ENCODE results near the gene SLC22A23.

The SLC22A23 gene

GRCh38 chr6:3310703-3311102 lies 146.1 kb downstream of the SLC22A23 start (continued):
- TF ChIP-seq REST (tag by site-specific recombination; IDR thresholded peaks at IDR 0.05): no peak

- H3K27ac ChIP-seq (ENCODE audit: extremely low read depth, low read depth, low read length): no peak overlapping the region
- no peaks in the 10 kb centered on the region for H3K4me1 ChIP-seq (ENCODE audit: control insufficient read depth, insufficient read depth, low read length)
- ChIA-PET CTCF (interaction anchor here (0.5 kb wide), 1 partner anchor 613 kb away, joined by 6 read pairs; no protein-coding TSS in a partner anchor), POLR2A (no interaction called here)
- no peak overlapping the region for H3K4me3 ChIP-seq (ENCODE audit: low read depth, low read length)
- H3K36me3 ChIP-seq (ENCODE audit: control insufficient read depth in 2 of 2, insufficient read depth in 1 of 2, low read length in 2 of 2): peaks cover 0 to 10% of the 10 kb centered on the region in 2 experiments; a peak in 1 of 3 replicates
- TF ChIP-seq ZEB2 (tag by site-specific recombination; IDR thresholded peaks at IDR 0.05): no peak
- no peak for TF ChIP-seq ZNF19 (tag by site-specific recombination; IDR thresholded peaks at IDR 0.05; ENCODE audit: low read depth)
- TF ChIP-seq ZBTB20 (tag by site-specific recombination; IDR thresholded peaks at IDR 0.05): no peak
- TF ChIP-seq ZNF704 (tag by site-specific recombination; IDR thresholded peaks at IDR 0.05): no peak
- no peak for TF ChIP-seq ZNF138 (tag by site-specific recombination; IDR thresholded peaks at IDR 0.05; ENCODE audit: borderline replicate concordance)
- no peak for TF ChIP-seq ZNF610 (tag by site-specific recombination; IDR thresholded peaks at IDR 0.05; ENCODE audit: borderline replicate concordance)
- no peak for TF ChIP-seq TRIM28 (IDR thresholded peaks at IDR 0.05; ENCODE audit: borderline replicate concordance, low read length)
- TF ChIP-seq ZNF174 (tag by site-specific recombination; IDR thresholded peaks at IDR 0.05): no peak
- TF ChIP-seq ZNF292 (tag by site-specific recombination; IDR thresholded peaks at IDR 0.05; ENCODE audit: borderline replicate concordance, low read depth): no peak
- TF ChIP-seq ZNF585B (tag by site-specific recombination; IDR thresholded peaks at IDR 0.05): no peak
- no peak for TF ChIP-seq KLF7 (tag by site-specific recombination; IDR thresholded peaks at IDR 0.05; ENCODE audit: borderline replicate concordance)
- TF ChIP-seq ZXDB (tag by site-specific recombination; IDR thresholded peaks at IDR 0.05): no peak
- TF ChIP-seq KLF10 (tag by site-specific recombination; IDR thresholded peaks at IDR 0.05): no peak
- TF ChIP-seq ZNF24 (tag by site-specific recombination; IDR thresholded peaks at IDR 0.05): no peak
- TF ChIP-seq YY2 (tag by site-specific recombination; IDR thresholded peaks at IDR 0.05): no peak
- no peaks in the 10 kb centered on the region for H3K9me3 ChIP-seq (ENCODE audit: control insufficient read depth, insufficient read depth, low read depth, low read length)
Observed at GRCh38 chr6:3310051-3310448, 146.8 kb downstream of the SLC22A23 start.

GRCh38 chr6:3309391-3310050 lies 147.3 kb downstream of the SLC22A23 start:
- H3K9me3 ChIP-seq (ENCODE audit: control insufficient read depth, insufficient read depth, low read depth, low read length): no peaks in the 10 kb centered on the region
- POLR2A ChIA-PET: no interaction called here
- H3K4me1 ChIP-seq (ENCODE audit: control insufficient read depth, insufficient read depth, low read length): no peaks in the 10 kb centered on the region
- H3K4me3 ChIP-seq (ENCODE audit: low read depth, low read length): no peak overlapping the region
- CTCF ChIA-PET: interaction anchor here (0.5 kb wide), 1 partner anchor 613 kb away, joined by 6 read pairs; no protein-coding TSS in a partner anchor
- H3K36me3 ChIP-seq (ENCODE audit: control insufficient read depth in 2 of 2, insufficient read depth in 1 of 2, low read length in 2 of 2): peaks cover 0 to 9% of the 10 kb centered on the region in 2 experiments; a peak in 1 of 3 replicates
- no peak overlapping the region for H3K27ac ChIP-seq (ENCODE audit: extremely low read depth, low read depth, low read length)
- TF ChIP-seq ZNF544 (tag by site-specific recombination; IDR thresholded peaks at IDR 0.05): no peak
- TF ChIP-seq ZNF10 (tag by site-specific recombination; IDR thresholded peaks at IDR 0.05): no peak
- TF ChIP-seq GLI2 (tag by site-specific recombination; IDR thresholded peaks at IDR 0.05; ENCODE audit: borderline replicate concordance, low read depth): no peak
- no peak for TF ChIP-seq KLF16 (tag by site-specific recombination; IDR thresholded peaks at IDR 0.05)
- TF ChIP-seq ZNF214 (tag by site-specific recombination; IDR thresholded peaks at IDR 0.05; ENCODE audit: borderline replicate concordance): no peak
- no peak for TF ChIP-seq TSHZ1 (tag by site-specific recombination; IDR thresholded peaks at IDR 0.05; ENCODE audit: borderline replicate concordance)
- TF ChIP-seq ZNF202 (tag by site-specific recombination; IDR thresholded peaks at IDR 0.05; ENCODE audit: borderline replicate concordance): no peak
- TF ChIP-seq ZSCAN18 (tag by site-specific recombination; IDR thresholded peaks at IDR 0.05): no peak
- TF ChIP-seq ZNF560 (tag by site-specific recombination; IDR thresholded peaks at IDR 0.05; ENCODE audit: borderline replicate concordance): no peak
